SU-DHL-6 (cell line): ENCODE results near the gene RALB.

Source experiments
- H2AFZ ChIP-seq: fragments of 200-600 bp; sonication (generic); 2 replicates; pipeline ENCODE4 v1.6.1; 2014; ENCODE audit warnings: low read depth, mild to moderate bottlenecking, moderate library complexity, mixed read lengths, antibody characterized with exemption, low read length; ENCODE audit not compliant: severe bottlenecking
- H3F3A ChIP-seq: fragments of 200-600 bp; shearing (Covaris generic); 2 replicates; pipeline ENCODE4 v1.6.0; 2016; ENCODE audit warnings: antibody characterized with exemption, mild to moderate bottlenecking; ENCODE audit not compliant: insufficient read depth
- H3K27ac ChIP-seq: fragments of 200-600 bp; sonication (generic); 2 replicates; pipeline ENCODE4 v1.5.1; 2016; ENCODE audit warnings: low read depth, mild to moderate bottlenecking, low read length, moderate library complexity, mixed read lengths
- H3K27me3 ChIP-seq: fragments of 200-600 bp; sonication (generic), shearing (Covaris generic); 2 replicates; pipeline ENCODE4 v1.6.0; 2014; ENCODE audit warnings: mild to moderate bottlenecking, low read length
- H3K36me3 ChIP-seq: fragments of 200-600 bp; sonication (generic); 2 replicates; pipeline ENCODE4 v1.6.1; 2014; ENCODE audit warnings: mild to moderate bottlenecking, low read length, mixed read lengths
- H3K4me2 ChIP-seq: fragments of 300-600, 200-600 bp; shearing (Covaris generic), sonication (generic); 2 replicates; pipeline ENCODE4 v1.6.0; 2014; ENCODE audit warnings: low read length, low read depth, mild to moderate bottlenecking; ENCODE audit not compliant: poor library complexity, severe bottlenecking
- H3K4me3 ChIP-seq: fragments of 200-600 bp; sonication (generic); 2 replicates; pipeline ENCODE4 v1.5.1; 2014; ENCODE audit warnings: antibody characterized with exemption, low read length, mild to moderate bottlenecking, mixed read lengths; ENCODE audit not compliant: insufficient read depth, poor library complexity, severe bottlenecking
- H3K79me2 ChIP-seq: fragments of 200-600 bp; sonication (generic); 2 replicates; pipeline ENCODE4 v1.6.1; 2014; ENCODE audit warnings: mild to moderate bottlenecking, low read length, moderate library complexity; ENCODE audit not compliant: insufficient read depth
- H3K9ac ChIP-seq: fragments of 200-600 bp; sonication (generic); 2 replicates; pipeline ENCODE4 v1.7.0; 2014; ENCODE audit warnings: mild to moderate bottlenecking, low read length
- H3K9me2 ChIP-seq: fragments of 200-600 bp; sonication (generic); replicated peaks from 2 replicates; pipeline ENCODE4 v1.6.1; 2014; ENCODE audit warnings: low read length; ENCODE audit not compliant: insufficient read depth
- H3K9me3 ChIP-seq: fragments of 200-600 bp; sonication (generic); 2 replicates; pipeline ENCODE4 v1.6.1; 2014; ENCODE audit warnings: low read length, mixed read lengths; ENCODE audit not compliant: insufficient read depth
- H4K20me1 ChIP-seq: fragments of 200-600 bp; sonication (generic); 2 replicates; pipeline ENCODE4 v1.6.1; 2014; ENCODE audit warnings: low read depth, mild to moderate bottlenecking, antibody characterized with exemption, low read length, moderate library complexity, mixed read lengths
- EZH2phosphoT487 ChIP-seq: fragments of 200-600 bp; sonication (generic), shearing (Covaris generic); conservative IDR thresholded peaks from 2 replicates; pipeline ENCODE4 v1.6.1; 2018; ENCODE audit warnings: mild to moderate bottlenecking, antibody characterized with exemption, low read length, moderate library complexity, mixed read lengths
- TF ChIP-seq, protein P1 (sequence below): fragments of 200-600 bp; sonication (generic); IDR thresholded peaks from one replicate; pipeline ENCODE4 v1.5.1; 2017; ENCODE audit warnings: antibody characterized with exemption, mild to moderate bottlenecking, low read length, moderate library complexity; ENCODE audit not compliant: insufficient read depth, poor library complexity, severe bottlenecking

RALB gene, protein sequence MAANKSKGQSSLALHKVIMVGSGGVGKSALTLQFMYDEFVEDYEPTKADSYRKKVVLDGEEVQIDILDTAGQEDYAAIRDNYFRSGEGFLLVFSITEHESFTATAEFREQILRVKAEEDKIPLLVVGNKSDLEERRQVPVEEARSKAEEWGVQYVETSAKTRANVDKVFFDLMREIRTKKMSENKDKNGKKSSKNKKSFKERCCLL

DNA sequence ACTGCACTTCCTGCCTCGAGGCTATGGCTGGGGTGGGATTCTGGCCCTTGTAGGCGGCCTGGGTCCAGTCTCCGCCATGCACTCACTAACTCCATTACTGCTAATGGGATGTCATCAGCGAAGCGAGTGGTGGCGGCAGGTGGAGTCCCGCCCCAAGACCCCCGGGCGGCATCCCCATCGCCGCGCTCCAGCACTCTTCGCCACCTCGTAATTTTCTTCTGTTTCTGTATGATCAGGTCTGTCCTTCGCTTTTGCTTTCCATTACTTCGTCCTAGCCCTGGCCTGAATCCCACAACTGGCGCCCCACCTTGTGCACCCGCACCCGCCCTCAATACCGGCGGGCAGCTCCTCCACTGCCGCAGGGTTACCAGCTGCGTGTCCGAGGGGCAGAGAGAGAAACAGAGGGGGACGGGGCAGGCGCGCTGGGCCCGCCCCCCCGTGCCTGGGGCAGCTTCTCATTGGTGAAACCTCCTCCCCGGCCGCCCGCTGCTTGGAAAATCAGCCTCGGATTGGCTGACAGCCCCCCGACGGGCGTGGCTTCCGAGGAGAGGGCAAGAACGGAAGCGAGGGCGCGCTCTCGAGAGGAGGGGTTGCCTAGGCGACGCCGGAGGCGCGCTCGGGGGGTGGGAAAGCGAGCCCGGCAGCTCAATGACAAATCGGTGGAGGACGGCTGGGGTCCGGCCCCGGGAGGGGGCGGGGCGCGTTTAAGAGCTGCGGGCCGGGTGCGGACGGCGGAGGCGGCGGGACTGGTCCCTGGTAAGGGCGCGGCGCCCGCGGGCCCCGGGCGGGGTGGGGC, at the start of gene RALB:
Gene RALB (plus strand): TSS at position 628 of the 796 bp plus-strand sequence. CDS start 25,813 bp downstream, outside the sequence.
- Histone ChIP-seq H3K36me3 (no peaks in the 10 kb centered on the region), H2AFZ (peak within 1 kb of the TSS; percentile 84), H4K20me1 (no peaks in the 10 kb centered on the region), H3K9me3 (no peaks in the 10 kb centered on the region), H3K79me2 (no peaks in the 10 kb centered on the region), H3K4me2 (peak within 1 kb of the TSS; percentile 77), H3K27me3 (no peaks in the 10 kb centered on the region), H3K4me3 (peak within 1 kb of the TSS; percentile 63), H3K27ac (no peak within 1 kb of the TSS), H3F3A (no peaks in the 10 kb centered on the region), H3K9me2 (no peaks in the 10 kb centered on the region), H3K9ac (peak within 1 kb of the TSS; percentile 51)
- TF ChIP-seq, protein P1, sequence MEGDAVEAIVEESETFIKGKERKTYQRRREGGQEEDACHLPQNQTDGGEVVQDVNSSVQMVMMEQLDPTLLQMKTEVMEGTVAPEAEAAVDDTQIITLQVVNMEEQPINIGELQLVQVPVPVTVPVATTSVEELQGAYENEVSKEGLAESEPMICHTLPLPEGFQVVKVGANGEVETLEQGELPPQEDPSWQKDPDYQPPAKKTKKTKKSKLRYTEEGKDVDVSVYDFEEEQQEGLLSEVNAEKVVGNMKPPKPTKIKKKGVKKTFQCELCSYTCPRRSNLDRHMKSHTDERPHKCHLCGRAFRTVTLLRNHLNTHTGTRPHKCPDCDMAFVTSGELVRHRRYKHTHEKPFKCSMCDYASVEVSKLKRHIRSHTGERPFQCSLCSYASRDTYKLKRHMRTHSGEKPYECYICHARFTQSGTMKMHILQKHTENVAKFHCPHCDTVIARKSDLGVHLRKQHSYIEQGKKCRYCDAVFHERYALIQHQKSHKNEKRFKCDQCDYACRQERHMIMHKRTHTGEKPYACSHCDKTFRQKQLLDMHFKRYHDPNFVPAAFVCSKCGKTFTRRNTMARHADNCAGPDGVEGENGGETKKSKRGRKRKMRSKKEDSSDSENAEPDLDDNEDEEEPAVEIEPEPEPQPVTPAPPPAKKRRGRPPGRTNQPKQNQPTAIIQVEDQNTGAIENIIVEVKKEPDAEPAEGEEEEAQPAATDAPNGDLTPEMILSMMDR, result no peak
- no peak for TF ChIP-seq EZH2phosphoT487

- no peak overlapping the region for H2AFZ ChIP-seq
- TF ChIP-seq EZH2phosphoT487, result no peak
- TF ChIP-seq, protein P1, result no peak
- H3F3A ChIP-seq, result no peaks in the 10 kb centered on the region
- H3K27me3 ChIP-seq, result no peaks in the 10 kb centered on the region
- H3K9me2 ChIP-seq, result no peaks in the 10 kb centered on the region
- H3K4me3 ChIP-seq, result no peak overlapping the region
- no peak overlapping the region for H3K9ac ChIP-seq
- no peaks in the 10 kb centered on the region for H3K36me3 ChIP-seq
- no peaks in the 10 kb centered on the region for H4K20me1 ChIP-seq
- no peaks in the 10 kb centered on the region for H3K79me2 ChIP-seq
- H3K27ac ChIP-seq, result no peak overlapping the region
- H3K9me3 ChIP-seq, result no peaks in the 10 kb centered on the region
- H3K4me2 ChIP-seq, result no peak overlapping the region
Observed at GRCh38 chr2:120203251-120204021, 49.2 kb upstream of the RALB start.

- Histone ChIP-seq H2AFZ (no peak overlapping the region), H3K9ac (no peak overlapping the region), H3K79me2 (no peaks in the 10 kb centered on the region), H3K27me3 (no peaks in the 10 kb centered on the region), H3K4me2 (no peak overlapping the region), H3K36me3 (no peaks in the 10 kb centered on the region), H3K9me3 (no peaks in the 10 kb centered on the region), H3K27ac (no peak overlapping the region), H3K4me3 (no peak overlapping the region), H3F3A (no peaks in the 10 kb centered on the region), H4K20me1 (no peaks in the 10 kb centered on the region), H3K9me2 (no peaks in the 10 kb centered on the region)
- TF ChIP-seq, protein P1, result no peak
- no peak for TF ChIP-seq EZH2phosphoT487
Observed at GRCh38 chr2:120204022-120204405, 48.6 kb upstream of the RALB start.
